ENCODE data around the gene COX14. TPM values are rescaled to one million over a fixed set of nuclear protein-coding genes. Genes with fewer than 3 reads are reported as not detected.

The COX14 gene
- total and polyA plus RNA-seq, 10 donors = 45.9 to 116 (median 59.7) TPM

GRCh38 chr12:50074936-50075807 is 36.9 kb upstream of the COX14 start:
- peak; percentile 90 to 98 (median 93) for TF ChIP-seq CTCF (IDR thresholded peaks at IDR 0.05 in 8 of 11, conservative IDR thresholded peaks at IDR 0.05 in 3 of 11)
- TF ChIP-seq POLR2A (IDR thresholded peaks at IDR 0.05) = no peak
- TF ChIP-seq POLR2AphosphoS5 (IDR thresholded peaks at IDR 0.05) = peak; percentile 15 to 47 (median 42)
- WGBS, 5 donors = 4 to 15% (median 8%) methylated on average over 5 to 9 of the region's 9 CpGs
- no peaks in the 10 kb centered on the region for H3K9me3 ChIP-seq
- H3K4me3 ChIP-seq = no peak overlapping the region
- H3K27ac ChIP-seq = no peak overlapping the region
- no peaks in the 10 kb centered on the region for H3K36me3 ChIP-seq
- intact Hi-C loops (cut with DNase I; ENCODE audit: low total_unique reads) = loop anchor here (2.0 kb wide), 1 partner anchor 100 kb away; no protein-coding TSS in a partner anchor
- peak; percentile 94 for DNase-seq
- H3K27me3 ChIP-seq (replicated peaks in 1 of 7) = peaks cover 0 to 7% (median 0%) of the 10 kb centered on the region in 7 donors
- peaks cover 3 to 17% (median 9%) of the 10 kb centered on the region in 6 donors for H3K4me1 ChIP-seq

- intact Hi-C loops (cut with DNase I; ENCODE audit: low total_unique reads) = loop anchor here (2.0 kb wide), 1 partner anchor 99 kb away; no protein-coding TSS in a partner anchor
Measured at GRCh38 chr12:50075808-50076170, 36.2 kb upstream of the COX14 start.

GRCh38 chr12:50077099-50077498 is 34.9 kb upstream of the COX14 start:
- Histone ChIP-seq H3K27ac (no peak overlapping the region), H3K4me1 (peaks cover 0 to 13% (median 7%) of the 10 kb centered on the region in 6 donors), H3K4me3 (no peak overlapping the region), H3K9me3 (no peaks in the 10 kb centered on the region), H3K36me3 (no peaks in the 10 kb centered on the region), H3K27me3 (replicated peaks in 1 of 7) (peaks cover 0 to 7% (median 0%) of the 10 kb centered on the region in 7 donors)
- TF ChIP-seq POLR2AphosphoS5 (IDR thresholded peaks at IDR 0.05) = no peak
- no peak for TF ChIP-seq CTCF (IDR thresholded peaks at IDR 0.05 in 8 of 11, conservative IDR thresholded peaks at IDR 0.05 in 3 of 11)
- no peak for TF ChIP-seq POLR2A (IDR thresholded peaks at IDR 0.05)
- DNase-seq = peak; percentile 67
- intact Hi-C loops (cut with DNase I; ENCODE audit: low total_unique reads) = no loop called here
- WGBS, 5 donors = 65 to 95% (median 88%) methylated on average over 3 to 12 of the region's 12 CpGs

More at GRCh38 chr12:50075808-50076170, 36.2 kb upstream of the COX14 start:
- H3K4me1 ChIP-seq = peaks cover 0 to 11% (median 5%) of the 10 kb centered on the region in 6 donors
- no peak overlapping the region for H3K4me3 ChIP-seq
- 92 to 100% (median 100%) methylated on average over 1 of the region's 1 CpG for WGBS, 5 donors
- H3K27me3 ChIP-seq (replicated peaks in 1 of 7) = peaks cover 0 to 7% (median 0%) of the 10 kb centered on the region in 7 donors
- H3K36me3 ChIP-seq = no peaks in the 10 kb centered on the region
- H3K27ac ChIP-seq = no peak overlapping the region
- DNase-seq = peak; percentile 38
- H3K9me3 ChIP-seq = no peaks in the 10 kb centered on the region
- TF ChIP-seq CTCF (IDR thresholded peaks at IDR 0.05 in 8 of 11, conservative IDR thresholded peaks at IDR 0.05 in 3 of 11) = no peak
- TF ChIP-seq POLR2AphosphoS5 (IDR thresholded peaks at IDR 0.05) = no peak

GRCh38 chr12:50078281-50078680 is 33.8 kb upstream of the COX14 start:
- Histone ChIP-seq H3K9me3 (no peaks in the 10 kb centered on the region), H3K36me3 (no peaks in the 10 kb centered on the region), H3K27ac (no peak overlapping the region), H3K4me3 (no peak overlapping the region), H3K27me3 (replicated peaks in 1 of 7) (peaks cover 0 to 3% (median 0%) of the 10 kb centered on the region in 7 donors), H3K4me1 (peaks cover 0 to 13% (median 7%) of the 10 kb centered on the region in 6 donors)
- DNase-seq = peak; percentile 60
- no peak for TF ChIP-seq POLR2A (IDR thresholded peaks at IDR 0.05)
- TF ChIP-seq POLR2AphosphoS5 (IDR thresholded peaks at IDR 0.05) = no peak
- TF ChIP-seq CTCF (IDR thresholded peaks at IDR 0.05 in 8 of 11, conservative IDR thresholded peaks at IDR 0.05 in 3 of 11) = no peak
- 92 to 96% (median 94%) methylated on average over 10 of the region's 10 CpGs for WGBS, 5 donors
- intact Hi-C loops (cut with DNase I; ENCODE audit: low total_unique reads) = no loop called here
